Tibial artery (tissue), 4 donors: Measurements from ENCODE around the gene SERPINA3.

ENCODE experiments used
- DNase-seq, 2 donors: peaks; one replicate each; pipeline ENCODE4 v3.0.0-alpha.2; 2019
- H3K27ac ChIP-seq, 2 donors: fragments of 200-600 bp; sonication (generic) in 1 of 2; 1 replicate in 1 of 2; 2 replicates in 1 of 2; pipeline ENCODE4 v1.5.1; 2018 to 2019; ENCODE audit warnings: mild to moderate bottlenecking in 1 of 2
- H3K27me3 ChIP-seq, 2 donors: fragments of 200-600 bp; sonication (generic) in 1 of 2; one replicate each; pipeline versions ENCODE4 v1.5.1 to v1.6.0; 2016 to 2019
- H3K36me3 ChIP-seq, 3 donors: fragments of 200-600 bp; sonication (generic) in 2 of 3; one replicate each; pipeline ENCODE4 v1.5.1; 2016 to 2019; ENCODE audit warnings: mild to moderate bottlenecking in 2 of 3
- H3K4me1 ChIP-seq, 4 donors: fragments of 200-600 bp; sonication (generic) in 2 of 4; 1 replicate in 3 of 4; 2 replicates in 1 of 4; pipeline ENCODE4 v1.5.1; 2016 to 2019
- H3K4me3 ChIP-seq, 2 donors: fragments of 200-600 bp; sonication (generic) in 1 of 2; 1 replicate in 1 of 2; 2 replicates in 1 of 2; pipeline ENCODE4 v1.5.1; 2018 to 2019; ENCODE audit warnings: mild to moderate bottlenecking in 2 of 2
- H3K9me3 ChIP-seq, 3 donors: fragments of 200-600 bp; sonication (generic) in 1 of 3; one replicate each; pipeline ENCODE4 v1.5.1; 2016 to 2019
- CTCF ChIP-seq, 2 experiments: fragments of 200-600 bp in 1 of 2; fragments of 450-650 bp in 1 of 2; IDR thresholded peaks; one replicate each; pipeline ENCODE4 v1.5.1; 2017 to 2019; ENCODE audit warnings: antibody characterized with exemption in 2 of 2, mild to moderate bottlenecking in 1 of 2, moderate library complexity in 1 of 2
- intact Hi-C: fragments of 100-400 bp; cut with DNase I; formaldehyde crosslinking; loops from one replicate; pipeline ENCODE4 v1.15.0; 2023; ENCODE audit warnings: low total_unique reads

The SERPINA3 gene

DNA sequence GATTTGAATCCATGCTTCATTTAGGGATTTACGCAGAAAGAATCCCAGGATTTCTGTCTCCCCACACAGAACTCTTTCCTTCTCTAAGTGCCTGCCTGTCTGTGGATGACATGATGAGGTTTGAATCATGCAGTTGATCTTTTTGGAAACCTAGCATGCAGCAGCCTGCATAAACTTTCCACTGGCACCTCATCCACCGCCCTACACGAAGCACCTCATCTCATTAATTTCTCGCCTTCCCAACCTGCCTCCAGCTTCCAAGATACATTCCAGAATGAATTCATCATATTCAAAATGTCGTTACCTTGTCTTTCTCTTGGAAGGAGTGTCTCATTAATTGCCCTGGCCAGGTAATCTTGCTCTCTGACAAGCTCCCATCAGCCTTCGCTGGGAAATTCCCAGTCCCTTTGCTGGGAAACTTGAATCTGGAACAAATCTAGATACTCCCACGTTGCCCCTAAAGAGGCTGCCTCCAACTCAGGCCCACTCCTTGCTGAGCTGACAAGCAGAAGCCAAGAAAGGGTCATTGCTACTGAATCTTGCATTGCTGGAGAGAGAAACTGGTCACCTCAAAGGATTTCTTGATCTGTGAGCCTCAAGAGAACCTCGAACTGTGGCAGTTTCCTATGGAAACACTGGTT, 48.2 kb downstream of the SERPINA3 start:
- Histone ChIP-seq H3K27me3 (no peaks in the 10 kb centered on the region), H3K27ac (no peak overlapping the region), H3K9me3 (no peaks in the 10 kb centered on the region), H3K4me3 (no peak overlapping the region), H3K36me3 (no peaks in the 10 kb centered on the region), H3K4me1 (peaks cover 0 to 4% (median 0%) of the 10 kb centered on the region in 4 donors)
- TF ChIP-seq CTCF (IDR thresholded peaks at IDR 0.05) = no peak
- intact Hi-C loops = no loop called here
- DNase-seq = no peak

- intact Hi-C loops = no loop called here
- H3K4me3 ChIP-seq = no peak overlapping the region
- no peaks in the 10 kb centered on the region for H3K27me3 ChIP-seq
- H3K9me3 ChIP-seq = no peaks in the 10 kb centered on the region
- DNase-seq = no peak
- no peak overlapping the region for H3K27ac ChIP-seq
- no peak for TF ChIP-seq CTCF (IDR thresholded peaks at IDR 0.05)
- no peaks in the 10 kb centered on the region for H3K36me3 ChIP-seq
- H3K4me1 ChIP-seq = peaks cover 0 to 4% (median 0%) of the 10 kb centered on the region in 4 donors
These were observed 51.3 kb downstream of the SERPINA3 start for GRCh38 chr14:94663538-94663937.

DNA sequence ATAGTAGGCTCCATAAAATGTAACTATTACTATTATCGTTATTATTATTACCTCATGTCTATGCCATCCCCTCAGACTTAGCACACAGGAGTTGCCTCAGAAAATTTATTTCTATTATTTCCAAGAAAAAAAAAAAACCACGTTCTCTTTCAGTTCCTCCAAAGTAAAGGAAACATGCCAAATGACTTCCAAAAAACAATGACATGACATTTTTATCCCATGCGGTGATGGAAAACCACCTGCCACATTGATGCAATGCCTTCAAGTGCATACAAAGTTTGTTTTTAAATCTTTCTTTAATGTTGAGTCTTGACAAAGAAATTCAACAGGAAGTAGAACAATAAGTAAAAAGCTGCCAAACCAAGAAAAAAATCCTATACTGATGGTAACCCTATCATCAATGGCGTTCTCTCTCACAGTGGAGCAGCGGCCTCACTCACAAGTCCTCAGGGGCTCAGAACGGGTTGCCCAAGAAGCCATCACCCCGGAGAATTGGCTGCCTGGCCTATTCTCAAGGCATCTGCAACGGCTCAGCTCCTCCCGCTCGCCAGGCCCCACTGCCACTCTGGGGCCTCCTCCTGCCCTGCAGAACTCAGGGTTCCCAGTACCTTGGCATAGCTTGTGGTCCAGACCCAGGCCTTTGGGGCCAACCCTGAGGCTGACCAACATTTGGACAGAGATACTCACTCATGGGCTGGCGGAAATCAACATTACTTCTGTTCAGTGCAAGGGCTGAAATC, 51.9 kb downstream of the SERPINA3 start:
- DNase-seq = no peak
- H3K27ac ChIP-seq = no peak overlapping the region
- H3K36me3 ChIP-seq = no peaks in the 10 kb centered on the region
- H3K27me3 ChIP-seq = no peaks in the 10 kb centered on the region
- TF ChIP-seq CTCF (IDR thresholded peaks at IDR 0.05) = no peak
- H3K4me1 ChIP-seq = peaks cover 0 to 4% (median 0%) of the 10 kb centered on the region in 4 donors
- intact Hi-C loops = no loop called here
- no peak overlapping the region for H3K4me3 ChIP-seq
- no peaks in the 10 kb centered on the region for H3K9me3 ChIP-seq

DNA sequence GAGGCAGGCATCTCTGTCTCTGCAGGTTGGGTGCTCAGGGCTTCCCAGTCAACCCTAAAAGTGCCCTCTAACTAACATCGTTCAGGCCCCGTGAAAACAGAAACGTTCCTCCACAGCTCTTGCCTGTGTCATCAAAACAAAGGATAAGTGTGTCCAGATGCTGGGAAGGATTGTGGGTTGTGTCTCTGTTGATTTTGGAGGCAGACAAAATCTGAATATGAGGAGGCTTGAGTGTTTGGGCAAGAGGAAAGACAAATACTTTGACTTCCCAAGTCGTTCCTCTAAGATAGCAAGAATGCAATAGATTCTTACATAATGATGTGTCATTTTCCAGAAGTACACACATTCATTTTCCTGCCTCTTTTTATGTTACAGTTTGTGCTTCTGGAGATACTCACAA, 52.9 kb downstream of the SERPINA3 start:
- no peaks in the 10 kb centered on the region for H3K36me3 ChIP-seq
- H3K27me3 ChIP-seq = no peaks in the 10 kb centered on the region
- intact Hi-C loops = no loop called here
- no peak overlapping the region for H3K4me3 ChIP-seq
- H3K27ac ChIP-seq = no peak overlapping the region
- TF ChIP-seq CTCF (IDR thresholded peaks at IDR 0.05) = no peak
- no peak for DNase-seq
- H3K9me3 ChIP-seq = no peaks in the 10 kb centered on the region
- H3K4me1 ChIP-seq = peaks cover 0 to 4% (median 0%) of the 10 kb centered on the region in 4 donors

DNA sequence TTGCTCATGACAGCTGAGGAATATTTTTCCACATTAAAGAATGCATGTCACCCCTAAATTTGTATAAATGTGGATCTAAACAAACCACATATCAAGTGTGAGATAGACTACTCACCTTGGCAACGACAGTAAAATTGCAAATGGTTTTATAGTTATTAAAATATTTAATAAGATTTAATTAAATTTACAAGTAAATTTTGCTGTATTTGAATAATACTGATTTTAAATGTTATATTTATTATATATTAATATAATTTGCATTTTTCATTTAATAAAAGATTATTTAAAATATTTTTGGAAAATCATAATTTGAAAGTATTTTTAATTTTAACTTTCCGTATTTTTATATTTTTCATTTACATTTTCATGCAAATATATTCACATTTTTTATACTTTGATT, 53.4 kb downstream of the SERPINA3 start:
- H3K27ac ChIP-seq = no peak overlapping the region
- H3K36me3 ChIP-seq = no peaks in the 10 kb centered on the region
- H3K9me3 ChIP-seq = no peaks in the 10 kb centered on the region
- no peak for TF ChIP-seq CTCF (IDR thresholded peaks at IDR 0.05)
- no peaks in the 10 kb centered on the region for H3K27me3 ChIP-seq
- DNase-seq = no peak
- H3K4me3 ChIP-seq = no peak overlapping the region
- intact Hi-C loops = no loop called here
- peaks cover 0 to 4% (median 0%) of the 10 kb centered on the region in 4 donors for H3K4me1 ChIP-seq
